K562 (cell line): ENCODE measurements around the gene SLMAP. TPM values are rescaled to one million over a fixed set of nuclear protein-coding genes. Genes with fewer than 3 reads are reported as not detected.

Experiments
- ARHGAP35 ChIP-seq: fragments of 450-650 bp; IDR thresholded peaks from 2 replicates; pipeline ENCODE4 v1.6.1; 2018; ENCODE audit not compliant: partially characterized antibody
- ARID1B ChIP-seq: fragments of 450-650 bp; IDR thresholded peaks from 2 replicates; pipeline ENCODE4 v1.6.1; 2016; ENCODE audit warnings: antibody characterized with exemption, mild to moderate bottlenecking, inconsistent platforms
- C11orf30 ChIP-seq: fragments of 450-650 bp; IDR thresholded peaks from 2 replicates; pipeline ENCODE4 v1.6.1; 2016; ENCODE audit warnings: low read depth, mild to moderate bottlenecking
- CHAMP1 ChIP-seq: fragments of 450-650 bp; IDR thresholded peaks from 2 replicates; pipeline ENCODE4 v1.6.1; 2016; ENCODE audit warnings: mild to moderate bottlenecking
- EWSR1 ChIP-seq: fragments of 450-650 bp; IDR thresholded peaks from 2 replicates; pipeline ENCODE4 v1.6.1; 2018; ENCODE audit warnings: borderline replicate concordance, mild to moderate bottlenecking, low read depth, moderate library complexity; ENCODE audit not compliant: partially characterized antibody
- IRF1 ChIP-seq: sonication (generic); formaldehyde crosslinking; IDR thresholded peaks from 2 replicates; pipeline ENCODE4 v1.8.0; 2022; ENCODE audit warnings: missing genetic modification reagents, mild to moderate bottlenecking, borderline replicate concordance
- JUN ChIP-seq, 2 experiments: sonication (generic) in 1 of 2; formaldehyde crosslinking in 1 of 2; IDR thresholded peaks; 2 replicates each; pipeline versions ENCODE4 v1.6.1 to v1.8.0; 2012 to 2022; ENCODE audit warnings: borderline replicate concordance in 2 of 2, mild to moderate bottlenecking in 2 of 2, improper control_type of control experiment in 1 of 2, low read depth in 1 of 2, low read length in 1 of 2, missing genetic modification reagents in 1 of 2
- PPARD ChIP-seq: fragments of 250-450 bp; sonication (Bioruptor Pico); IDR thresholded peaks from 2 replicates; pipeline ENCODE4 v1.8.0; 2022; ENCODE audit warnings: inconsistent platforms, mild to moderate bottlenecking, moderate library complexity
- PRPF4 ChIP-seq: fragments of 200-400 bp; formaldehyde crosslinking; IDR thresholded peaks from one replicate; pipeline ENCODE4 v1.6.1; 2017; ENCODE audit warnings: low read length, low read depth, mild to moderate bottlenecking; ENCODE audit not compliant: insufficient read depth, poor library complexity, severe bottlenecking
- SIRT6 ChIP-seq: IDR thresholded peaks from one replicate; pipeline ENCODE4 v1.6.1; 2012; ENCODE audit warnings: low read depth, mild to moderate bottlenecking, control low read depth, inconsistent platforms, low read length, moderate library complexity
- SMAD3 ChIP-seq: fragments of 450-650 bp; formaldehyde crosslinking; conservative IDR thresholded peaks from 2 replicates; pipeline ENCODE4 v1.4.0; 2020; ENCODE audit warnings: mild to moderate bottlenecking
- THRAP3 ChIP-seq: fragments of 450-650 bp; IDR thresholded peaks from 2 replicates; pipeline ENCODE4 v1.6.1; 2016; ENCODE audit warnings: mild to moderate bottlenecking, inconsistent platforms, borderline replicate concordance
- ZNF134 ChIP-seq: fragments of 250-450 bp; sonication (Bioruptor Pico); conservative IDR thresholded peaks from 2 replicates; pipeline ENCODE4 v1.4.0; 2020
- ZNF143 ChIP-seq: sonication (generic); formaldehyde crosslinking; IDR thresholded peaks from 2 replicates; pipeline ENCODE4 v1.9.0; 2022; ENCODE audit warnings: mild to moderate bottlenecking, missing genetic modification reagents
- ZNF316 ChIP-seq: fragments of 450-650 bp; IDR thresholded peaks from 2 replicates; pipeline ENCODE4 v1.6.1; 2016
- ZNF436 ChIP-seq: fragments of 250-450, 450-650 bp; sonication (Bioruptor Pico); formaldehyde crosslinking; IDR thresholded peaks from 2 replicates; pipeline ENCODE4 v1.7.0; 2020; ENCODE audit warnings: mild to moderate bottlenecking
- polyA plus RNA-seq, 8 experiments: library from polyadenylated mRNA; depleted of rRNA in 4 of 8; stranded (reverse) in 5 of 8; unstranded in 3 of 8; fragments of >200 nt; fragmentation: Nextera tagmentation in 2 of 8; fragmentation: Illumina TruSeq in 1 of 8; extraction: Ambion mirVana in 2 of 8; extraction: Trizol in 1 of 8; gene quantifications; 2 replicates each; pipeline versions ENCODE4 v1.2.1 to v1.2.3, GENCODE V29; 2011 to 2014; ENCODE audit warnings: inconsistent platforms in 1 of 8, missing spikeins in 1 of 8
- total RNA-seq, 7 experiments: library from RNA; depleted of rRNA in 6 of 7; stranded (reverse); fragments of >200 nt in 6 of 7; fragmentation: Illumina TruSeq in 2 of 7; extraction: Trizol in 2 of 7; gene quantifications; 2 replicates each; pipeline versions ENCODE4 v1.2.1 to v1.2.3, GENCODE V29; 2011 to 2021; ENCODE audit warnings: low replicate concordance in 1 of 7
- TF ChIP-seq, protein P1 (sequence below): fragments of 450-650 bp; IDR thresholded peaks from 2 replicates; pipeline ENCODE4 v1.6.1; 2016; ENCODE audit warnings: low read depth, mild to moderate bottlenecking, moderate library complexity
- TF ChIP-seq, protein P2 (sequence below): fragments of 450-650 bp; IDR thresholded peaks from 2 replicates; pipeline ENCODE4 v1.6.1; 2018; ENCODE audit not compliant: partially characterized antibody
- TF ChIP-seq, protein P3 (sequence below): fragments of 250-450 bp; sonication (Bioruptor Pico); IDR thresholded peaks from 2 replicates; pipeline ENCODE4 v1.6.1; 2021; ENCODE audit warnings: mild to moderate bottlenecking

Gene SLMAP
- total and polyA plus RNA-seq, 9 of the 15 experiments (the other 6 are each of a cell fraction or from before 2014, with no cell fraction given): 12.1 to 50.7 (median 28.3) TPM

- TF ChIP-seq, protein P1, sequence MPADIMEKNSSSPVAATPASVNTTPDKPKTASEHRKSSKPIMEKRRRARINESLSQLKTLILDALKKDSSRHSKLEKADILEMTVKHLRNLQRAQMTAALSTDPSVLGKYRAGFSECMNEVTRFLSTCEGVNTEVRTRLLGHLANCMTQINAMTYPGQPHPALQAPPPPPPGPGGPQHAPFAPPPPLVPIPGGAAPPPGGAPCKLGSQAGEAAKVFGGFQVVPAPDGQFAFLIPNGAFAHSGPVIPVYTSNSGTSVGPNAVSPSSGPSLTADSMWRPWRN: no peak
- peak; percentile 85 for TF ChIP-seq ZNF316
- TF ChIP-seq, protein P2, sequence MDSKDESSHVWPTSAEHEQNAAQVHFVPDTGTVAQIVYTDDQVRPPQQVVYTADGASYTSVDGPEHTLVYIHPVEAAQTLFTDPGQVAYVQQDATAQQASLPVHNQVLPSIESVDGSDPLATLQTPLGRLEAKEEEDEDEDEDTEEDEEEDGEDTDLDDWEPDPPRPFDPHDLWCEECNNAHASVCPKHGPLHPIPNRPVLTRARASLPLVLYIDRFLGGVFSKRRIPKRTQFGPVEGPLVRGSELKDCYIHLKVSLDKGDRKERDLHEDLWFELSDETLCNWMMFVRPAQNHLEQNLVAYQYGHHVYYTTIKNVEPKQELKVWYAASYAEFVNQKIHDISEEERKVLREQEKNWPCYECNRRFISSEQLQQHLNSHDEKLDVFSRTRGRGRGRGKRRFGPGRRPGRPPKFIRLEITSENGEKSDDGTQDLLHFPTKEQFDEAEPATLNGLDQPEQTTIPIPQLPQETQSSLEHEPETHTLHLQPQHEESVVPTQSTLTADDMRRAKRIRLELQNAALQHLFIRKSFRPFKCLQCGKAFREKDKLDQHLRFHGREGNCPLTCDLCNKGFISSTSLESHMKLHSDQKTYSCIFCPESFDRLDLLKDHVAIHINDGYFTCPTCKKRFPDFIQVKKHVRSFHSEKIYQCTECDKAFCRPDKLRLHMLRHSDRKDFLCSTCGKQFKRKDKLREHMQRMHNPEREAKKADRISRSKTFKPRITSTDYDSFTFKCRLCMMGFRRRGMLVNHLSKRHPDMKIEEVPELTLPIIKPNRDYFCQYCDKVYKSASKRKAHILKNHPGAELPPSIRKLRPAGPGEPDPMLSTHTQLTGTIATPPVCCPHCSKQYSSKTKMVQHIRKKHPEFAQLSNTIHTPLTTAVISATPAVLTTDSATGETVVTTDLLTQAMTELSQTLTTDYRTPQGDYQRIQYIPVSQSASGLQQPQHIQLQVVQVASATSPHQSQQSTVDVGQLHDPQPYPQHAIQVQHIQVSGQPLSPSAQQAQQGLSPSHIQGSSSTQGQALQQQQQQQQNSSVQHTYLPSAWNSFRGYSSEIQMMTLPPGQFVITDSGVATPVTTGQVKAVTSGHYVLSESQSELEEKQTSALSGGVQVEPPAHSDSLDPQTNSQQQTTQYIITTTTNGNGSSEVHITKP: no peak
- TF ChIP-seq, protein P3, sequence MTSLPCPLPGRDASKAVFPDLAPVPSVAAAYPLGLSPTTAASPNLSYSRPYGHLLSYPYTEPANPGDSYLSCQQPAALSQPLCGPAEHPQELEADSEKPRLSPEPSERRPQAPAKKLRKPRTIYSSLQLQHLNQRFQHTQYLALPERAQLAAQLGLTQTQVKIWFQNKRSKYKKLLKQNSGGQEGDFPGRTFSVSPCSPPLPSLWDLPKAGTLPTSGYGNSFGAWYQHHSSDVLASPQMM: no peak
- TF ChIP-seq ZNF436: no peak
- TF ChIP-seq SMAD3 (CRISPR knock-in tag): no peak
- TF ChIP-seq EWSR1: no peak
- no peak for TF ChIP-seq PRPF4
- no peak for TF ChIP-seq ZNF134 (CRISPR knock-in tag)
- TF ChIP-seq ARHGAP35: no peak
- peak; percentile 80 for TF ChIP-seq ARID1B
- TF ChIP-seq CHAMP1: no peak
- no peak for TF ChIP-seq ZNF143 (CRISPR knock-in tag)
- no peak for TF ChIP-seq JUN (IDR thresholded peaks at IDR 0.05; ENCODE audit: borderline replicate concordance, low read depth, low read length)
- no peak for TF ChIP-seq JUN (CRISPR knock-in tag; IDR thresholded peaks at IDR 0.05; ENCODE audit: borderline replicate concordance)
- no peak for TF ChIP-seq THRAP3
- TF ChIP-seq PPARD (CRISPR knock-in tag): no peak
- peak; percentile 84 for TF ChIP-seq C11orf30
- no peak for TF ChIP-seq SIRT6
- no peak for TF ChIP-seq IRF1 (CRISPR knock-in tag)
These were observed 35.1 kb downstream of the SLMAP start (continued) for GRCh38 chr3:57791245-57791644.
